NCI-H1105 treated with DMSO at 0.1 percent for 48 hours (cell line): ENCODE results near the gene ELP4.

Experiments
- DNase-seq: peaks from one replicate; lab custom pipeline; 2025; lab: John Stamatoyannopoulos, UW

The ELP4 gene

GRCh38 chr11:31822927-31823643, 313.5 kb downstream of the ELP4 start:
- DNase-seq, result no peak

- no peak for DNase-seq
Measured at GRCh38 chr11:31823644-31824331, 314.2 kb downstream of the ELP4 start.

GRCh38 chr11:31824332-31824878, 314.8 kb downstream of the ELP4 start:
- DNase-seq, result no peak

- DNase-seq, result no peak
Measured at GRCh38 chr11:31824879-31825837, 315.6 kb downstream of the ELP4 start.

- DNase-seq, result no peak
Measured at GRCh38 chr11:31825838-31826484, 316.4 kb downstream of the ELP4 start.

GRCh38 chr11:31826536-31827438, 317.2 kb downstream of the ELP4 start:
- no peak for DNase-seq

GRCh38 chr11:31827455-31828206, 318.1 kb downstream of the ELP4 start:
- no peak for DNase-seq

GRCh38 chr11:31828217-31828616, 318.6 kb downstream of the ELP4 start:
- no peak for DNase-seq

- no peak for DNase-seq
Measured at GRCh38 chr11:31830406-31830805, 320.8 kb downstream of the ELP4 start.

GRCh38 chr11:31834237-31834636, 324.7 kb downstream of the ELP4 start:
- no peak for DNase-seq
